Germinal center (tissue), 1 donor: ENCODE data around the gene PLEKHG4B.
"Not testable (repeated sequence)": the region's sequence is repeated elsewhere in the genome, so short reads cannot be mapped to it uniquely, and the experiment has no call there.

Source experiments
- DNase-seq: peaks from one replicate; pipeline ENCODE4 v3.0.0; 2012; ENCODE audit warnings: mixed read lengths, low spot score

The PLEKHG4B gene, protein sequence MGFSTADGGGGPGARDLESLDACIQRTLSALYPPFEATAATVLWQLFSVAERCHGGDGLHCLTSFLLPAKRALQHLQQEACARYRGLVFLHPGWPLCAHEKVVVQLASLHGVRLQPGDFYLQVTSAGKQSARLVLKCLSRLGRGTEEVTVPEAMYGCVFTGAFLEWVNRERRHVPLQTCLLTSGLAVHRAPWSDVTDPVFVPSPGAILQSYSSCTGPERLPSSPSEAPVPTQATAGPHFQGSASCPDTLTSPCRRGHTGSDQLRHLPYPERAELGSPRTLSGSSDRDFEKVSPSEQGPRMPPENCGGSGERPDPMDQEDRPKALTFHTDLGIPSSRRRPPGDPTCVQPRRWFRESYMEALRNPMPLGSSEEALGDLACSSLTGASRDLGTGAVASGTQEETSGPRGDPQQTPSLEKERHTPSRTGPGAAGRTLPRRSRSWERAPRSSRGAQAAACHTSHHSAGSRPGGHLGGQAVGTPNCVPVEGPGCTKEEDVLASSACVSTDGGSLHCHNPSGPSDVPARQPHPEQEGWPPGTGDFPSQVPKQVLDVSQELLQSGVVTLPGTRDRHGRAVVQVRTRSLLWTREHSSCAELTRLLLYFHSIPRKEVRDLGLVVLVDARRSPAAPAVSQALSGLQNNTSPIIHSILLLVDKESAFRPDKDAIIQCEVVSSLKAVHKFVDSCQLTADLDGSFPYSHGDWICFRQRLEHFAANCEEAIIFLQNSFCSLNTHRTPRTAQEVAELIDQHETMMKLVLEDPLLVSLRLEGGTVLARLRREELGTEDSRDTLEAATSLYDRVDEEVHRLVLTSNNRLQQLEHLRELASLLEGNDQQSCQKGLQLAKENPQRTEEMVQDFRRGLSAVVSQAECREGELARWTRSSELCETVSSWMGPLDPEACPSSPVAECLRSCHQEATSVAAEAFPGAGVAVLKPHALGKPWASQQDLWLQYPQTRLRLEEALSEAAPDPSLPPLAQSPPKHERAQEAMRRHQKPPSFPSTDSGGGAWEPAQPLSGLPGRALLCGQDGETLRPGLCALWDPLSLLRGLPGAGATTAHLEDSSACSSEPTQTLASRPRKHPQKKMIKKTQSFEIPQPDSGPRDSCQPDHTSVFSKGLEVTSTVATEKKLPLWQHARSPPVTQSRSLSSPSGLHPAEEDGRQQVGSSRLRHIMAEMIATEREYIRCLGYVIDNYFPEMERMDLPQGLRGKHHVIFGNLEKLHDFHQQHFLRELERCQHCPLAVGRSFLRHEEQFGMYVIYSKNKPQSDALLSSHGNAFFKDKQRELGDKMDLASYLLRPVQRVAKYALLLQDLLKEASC (N-terminal part only)

DNA sequence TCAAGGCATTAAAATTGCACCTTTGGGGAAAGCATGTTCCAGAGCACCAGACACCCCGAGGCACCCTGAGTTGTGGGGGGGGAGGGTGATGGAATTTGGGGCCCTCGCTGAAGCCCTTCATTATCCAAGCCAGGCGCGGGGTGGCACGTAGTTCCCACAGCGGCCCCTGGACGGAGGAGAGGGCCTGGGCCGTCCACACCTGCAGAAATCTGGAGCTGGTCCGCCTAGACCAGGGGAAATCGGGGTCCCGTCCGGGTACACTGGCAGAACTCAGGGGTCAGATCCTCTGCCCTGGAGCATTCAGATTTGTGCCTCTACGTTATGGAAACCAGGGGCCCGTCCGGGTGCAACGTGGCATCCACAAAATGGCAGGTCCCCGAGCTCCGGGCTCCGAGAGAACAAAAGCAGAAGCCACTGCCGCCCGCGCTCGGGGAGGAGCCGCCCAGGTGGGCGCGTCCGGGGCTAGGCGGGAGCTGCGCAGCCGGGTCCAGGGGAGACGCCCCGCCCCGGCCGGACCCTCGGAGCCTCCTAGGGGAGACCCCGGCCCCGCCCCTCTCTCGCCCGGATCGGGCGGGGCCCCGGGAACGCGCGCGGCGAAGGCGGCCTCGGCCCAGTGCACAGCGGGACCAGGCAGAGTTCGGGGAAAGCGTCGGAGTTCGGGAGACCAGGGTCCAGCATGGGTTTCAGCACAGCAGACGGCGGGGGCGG is at the start of gene PLEKHG4B:
Gene PLEKHG4B, plus strand, starts transcription at position 613 of the 708 bp plus-strand sequence. Its CDS starts 64 bp downstream, at position 677.
- DNase-seq = no peak

DNA sequence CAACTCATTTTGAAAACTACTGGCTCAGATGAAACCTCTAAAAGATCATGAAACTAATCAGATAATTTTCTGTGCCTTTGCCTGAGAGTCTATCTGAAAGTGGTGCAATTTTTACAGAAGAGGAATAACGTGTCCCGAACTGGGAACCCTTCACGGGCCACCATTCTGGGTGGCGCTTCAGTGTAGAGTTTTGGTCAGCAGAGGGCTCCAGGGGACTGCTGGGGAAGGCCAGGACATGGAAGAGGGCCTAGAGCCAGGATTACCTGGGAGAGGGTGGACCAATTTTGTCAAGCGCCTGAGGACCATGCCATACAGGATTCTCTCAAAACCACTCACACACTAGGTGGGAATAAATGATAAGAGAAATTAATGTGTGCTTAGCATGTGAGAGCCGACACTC is 49.7 kb upstream of the PLEKHG4B start:
- no peak for DNase-seq

DNA sequence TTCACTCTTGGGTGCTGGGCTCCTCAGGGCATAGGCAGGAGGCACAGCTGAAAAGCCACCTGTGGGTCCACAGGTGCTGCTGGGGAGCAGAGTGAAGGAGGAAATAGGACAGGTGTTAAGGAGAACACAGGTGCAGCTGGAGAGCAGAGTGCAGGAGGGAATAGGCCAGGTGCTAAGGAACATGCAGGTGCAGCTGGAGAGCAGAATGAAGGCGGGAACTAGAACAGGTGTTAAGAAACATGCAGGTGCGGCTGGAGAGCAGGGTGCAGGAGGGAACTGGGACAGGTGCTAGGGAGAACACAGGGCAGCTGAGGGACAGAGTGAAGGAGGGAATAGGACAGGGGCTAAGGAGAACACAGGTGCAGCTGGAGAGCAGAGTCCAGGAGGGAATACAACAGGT is 43.8 kb upstream of the PLEKHG4B start:
- no peak for DNase-seq

DNA sequence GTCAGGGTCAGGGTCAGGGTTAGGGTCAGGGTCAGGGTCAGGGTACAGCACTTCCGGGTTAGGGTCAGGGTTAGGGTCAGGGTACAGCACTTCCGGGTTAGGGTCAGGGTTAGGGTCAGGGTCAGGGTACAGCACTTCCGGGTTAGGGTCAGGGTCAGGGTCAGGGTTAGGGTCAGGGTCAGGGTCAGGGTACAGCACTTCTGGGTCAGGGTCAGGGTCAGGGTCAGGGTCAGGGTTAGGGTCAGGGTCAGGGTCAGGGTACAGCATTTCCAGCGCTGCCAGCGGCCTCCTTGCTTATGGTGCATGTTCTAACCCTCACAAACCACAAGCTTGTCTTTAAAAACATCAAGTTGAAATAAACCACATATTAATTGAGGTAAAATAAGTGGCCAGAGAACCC is 42.4 kb upstream of the PLEKHG4B start:
- DNase-seq = not testable (repeated sequence)

DNA sequence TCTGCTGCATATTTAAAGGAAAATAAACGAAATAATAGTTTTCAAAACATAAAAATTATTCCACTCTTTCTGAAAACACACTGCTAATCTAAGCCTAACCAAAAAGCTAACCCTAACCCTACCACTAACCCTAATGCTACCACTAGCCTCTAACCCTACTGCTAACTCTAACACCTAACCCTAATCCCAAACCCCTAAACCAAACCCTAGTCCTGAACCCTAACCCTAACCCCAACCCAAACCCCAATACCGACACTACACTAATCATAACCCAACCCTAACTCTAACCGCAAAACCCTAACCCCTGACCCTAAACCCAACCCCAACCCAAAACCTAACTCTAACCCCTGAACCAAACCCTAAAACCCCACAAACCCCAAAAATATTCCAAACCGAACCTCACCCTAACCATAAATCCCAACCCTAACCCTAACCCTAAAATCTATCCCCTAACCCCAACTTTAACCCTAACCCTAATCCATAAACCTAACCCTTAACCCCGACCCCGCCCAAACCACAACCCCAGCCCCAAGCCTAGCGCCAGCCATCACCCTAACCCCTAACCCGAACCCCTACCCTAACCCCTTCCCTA is 41.9 kb upstream of the PLEKHG4B start:
- no peak for DNase-seq

DNA sequence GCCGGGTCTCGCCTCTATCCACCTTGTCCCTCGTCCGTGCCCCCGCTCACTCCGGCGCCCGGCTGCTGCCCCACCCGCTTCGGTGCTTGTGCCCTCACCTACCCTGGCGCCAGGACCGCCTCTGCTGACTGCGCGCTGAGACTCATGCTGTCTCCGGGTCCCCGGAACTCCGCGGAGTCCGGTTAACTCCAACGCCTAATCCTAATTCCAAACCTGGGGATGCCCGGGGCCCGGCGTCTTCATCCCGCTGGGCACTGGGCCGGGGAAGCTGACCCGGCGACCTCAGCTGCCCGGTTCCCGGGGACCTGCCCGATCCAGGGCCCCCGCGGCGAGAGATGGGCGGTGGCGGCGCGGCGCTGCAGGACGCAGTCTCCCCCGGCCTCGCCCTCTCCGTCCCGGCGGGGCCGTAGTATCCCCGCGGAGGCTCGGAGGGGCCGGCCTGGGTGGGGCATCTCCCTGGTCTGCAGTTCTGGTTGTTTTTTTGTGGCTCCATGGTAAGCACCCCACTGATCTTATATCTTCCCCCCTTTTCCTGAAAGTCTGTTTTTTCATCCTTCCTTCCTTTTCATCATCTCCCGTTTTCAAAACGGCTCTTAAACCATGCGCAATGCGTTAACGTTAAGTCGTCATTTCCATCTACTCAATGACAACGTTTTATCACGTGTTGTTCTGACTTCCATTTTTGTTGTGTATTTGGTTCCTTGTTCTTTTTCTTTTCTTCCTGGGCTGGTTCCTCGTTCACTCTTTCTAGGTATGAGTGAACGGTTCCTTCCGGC is 41.1 kb upstream of the PLEKHG4B start:
- DNase-seq = no peak

DNA sequence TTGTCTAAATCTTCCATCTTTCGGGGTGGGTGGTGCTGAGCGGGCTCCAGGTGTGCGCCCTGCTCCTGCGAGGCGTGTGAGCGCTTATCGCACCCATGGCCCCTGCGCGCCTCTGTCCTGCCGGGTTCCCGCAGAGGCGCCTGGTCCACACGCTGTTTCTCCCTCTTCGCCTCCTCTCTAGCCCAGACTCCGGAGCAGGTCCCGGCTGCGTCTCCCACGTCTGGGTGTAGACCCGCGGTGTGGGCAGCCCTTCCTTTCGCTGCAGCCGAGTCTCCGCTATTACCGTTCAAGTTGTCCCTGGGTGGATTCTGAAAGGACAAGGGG is 40.5 kb upstream of the PLEKHG4B start:
- DNase-seq = no peak

DNA sequence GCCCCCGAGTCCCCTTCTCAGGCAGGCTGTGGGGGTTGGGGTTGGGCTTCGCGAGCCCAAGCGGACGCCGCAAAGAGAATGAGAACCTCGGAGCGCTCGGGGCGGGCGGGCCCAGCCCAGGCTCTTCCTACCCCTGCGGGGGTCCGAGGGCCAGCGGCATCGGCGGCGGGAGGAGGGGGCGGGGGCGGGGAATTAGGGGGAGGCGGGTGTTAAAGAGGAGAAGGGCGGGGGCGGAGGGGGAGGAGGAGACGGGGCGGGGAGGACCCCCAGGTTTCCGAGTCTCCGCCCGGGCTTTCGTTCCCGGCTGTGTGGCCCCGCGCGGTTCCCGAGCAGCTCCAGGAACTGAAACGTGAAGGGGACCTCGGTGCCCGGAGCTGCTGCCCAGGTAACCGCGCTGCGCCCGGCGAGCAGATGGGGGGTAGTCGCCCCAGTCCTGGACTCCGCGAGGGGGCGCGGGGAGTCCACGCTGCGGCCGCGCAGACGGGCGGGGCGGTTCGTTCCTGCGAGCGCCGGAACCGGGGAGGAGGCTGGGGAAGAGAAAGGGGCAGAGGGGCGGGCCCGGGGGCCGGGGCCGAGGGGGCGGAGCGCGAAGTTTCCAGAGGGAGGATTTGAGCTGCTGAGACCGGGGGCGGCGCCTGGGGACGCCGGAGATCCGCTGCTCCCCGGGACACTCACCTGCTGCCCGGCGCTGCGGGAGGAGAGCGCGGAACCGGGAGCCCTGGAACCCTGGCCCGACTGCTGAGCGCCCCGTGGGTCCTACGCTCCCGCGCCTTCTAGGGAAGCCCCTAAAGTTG is 38.4 kb upstream of the PLEKHG4B start:
- DNase-seq = no peak

DNA sequence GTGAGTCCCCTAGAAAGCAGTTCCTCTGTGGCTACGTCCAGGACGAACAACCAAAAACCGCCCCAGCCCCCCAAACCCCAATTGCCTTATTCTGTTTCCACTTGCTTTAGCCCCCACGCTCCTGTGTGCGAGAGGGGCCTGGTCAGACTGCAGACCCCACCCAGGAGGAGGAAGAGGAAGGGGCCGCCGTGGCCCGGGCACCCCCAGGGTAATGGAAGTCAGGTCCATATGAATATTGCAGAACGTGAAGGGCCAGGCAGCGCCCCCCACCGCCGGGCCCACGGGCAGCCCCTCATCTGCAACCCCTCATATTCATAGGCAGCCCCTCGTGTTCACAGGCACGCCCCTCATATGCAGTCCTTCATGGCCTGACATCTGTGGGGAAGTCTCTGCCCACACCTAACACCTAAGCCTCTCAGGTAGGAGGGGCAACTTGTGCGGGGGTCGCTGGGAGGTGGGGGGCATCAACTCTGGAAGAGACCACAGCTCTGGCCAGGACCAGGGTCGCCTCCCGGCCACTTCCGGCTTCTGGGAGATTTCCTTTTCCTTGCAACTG is 37.7 kb upstream of the PLEKHG4B start:
- no peak for DNase-seq

DNA sequence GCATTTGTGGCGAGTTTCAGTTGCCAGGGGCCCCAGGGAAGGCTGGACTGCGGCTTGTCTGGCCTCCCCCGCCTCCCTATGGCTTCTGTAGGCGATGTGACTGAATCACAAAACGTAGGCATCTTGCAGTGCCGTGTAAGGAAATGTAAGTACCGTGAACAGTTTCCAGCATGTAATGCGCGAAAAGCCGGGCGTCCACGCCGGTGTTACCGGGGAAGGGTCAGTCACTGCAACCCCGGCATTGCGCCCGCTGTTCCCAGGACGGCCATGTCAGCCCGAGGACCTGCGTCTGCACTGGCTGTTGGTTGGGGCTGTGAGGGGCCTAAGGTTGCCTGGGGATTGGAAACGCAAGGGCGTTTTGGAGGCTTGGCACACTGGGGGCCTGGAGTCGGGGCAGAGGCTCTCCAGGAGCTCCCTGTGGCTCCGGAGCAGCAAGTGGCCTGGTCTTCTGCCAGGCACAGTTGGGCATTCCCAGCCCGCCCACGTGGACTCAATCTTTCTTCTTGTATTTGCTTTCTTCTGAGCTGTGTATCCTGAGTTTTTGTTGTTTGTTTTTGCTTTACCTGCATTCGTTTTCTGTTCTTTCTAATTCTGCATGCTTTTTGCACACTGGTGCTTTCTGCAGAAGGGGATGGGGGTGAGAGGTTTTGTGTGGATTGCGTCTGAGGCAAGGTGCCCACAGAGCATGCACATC is 36.9 kb upstream of the PLEKHG4B start:
- no peak for DNase-seq

DNA sequence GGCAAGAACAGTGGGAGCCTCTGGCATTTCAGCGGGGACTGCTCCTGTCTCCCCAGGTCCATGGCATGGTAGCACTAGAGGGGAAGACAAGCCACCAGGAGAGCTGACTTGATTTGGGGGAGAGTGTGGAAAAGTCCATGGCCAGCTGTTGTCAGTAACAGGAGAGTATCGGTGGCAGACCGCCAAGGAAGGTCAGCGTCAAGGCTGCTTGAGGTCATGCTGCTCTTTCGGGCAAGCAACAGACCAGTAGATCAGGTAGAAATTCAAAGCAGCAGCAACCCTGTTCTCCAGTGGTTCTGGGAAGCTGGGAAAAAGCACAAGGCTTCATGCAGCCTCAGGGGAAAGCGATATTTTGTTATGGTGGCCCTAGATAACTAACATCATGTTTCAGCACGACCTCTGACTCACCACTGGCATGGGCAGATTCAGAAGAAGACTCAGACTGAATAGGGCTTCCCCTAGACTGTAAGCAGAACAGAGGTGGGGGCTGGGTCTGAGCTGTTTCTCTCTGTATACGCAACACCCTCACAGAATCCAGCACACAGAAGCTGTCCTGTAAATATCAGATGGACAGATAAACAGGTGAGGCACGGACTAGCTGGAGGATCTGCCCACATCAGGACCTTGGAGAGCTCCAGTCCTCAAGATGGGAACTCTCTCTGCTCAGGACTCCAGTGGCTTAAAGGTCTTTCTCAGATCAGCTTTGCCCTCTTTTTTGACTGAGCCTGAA is 35.2 kb upstream of the PLEKHG4B start:
- DNase-seq = no peak

DNA sequence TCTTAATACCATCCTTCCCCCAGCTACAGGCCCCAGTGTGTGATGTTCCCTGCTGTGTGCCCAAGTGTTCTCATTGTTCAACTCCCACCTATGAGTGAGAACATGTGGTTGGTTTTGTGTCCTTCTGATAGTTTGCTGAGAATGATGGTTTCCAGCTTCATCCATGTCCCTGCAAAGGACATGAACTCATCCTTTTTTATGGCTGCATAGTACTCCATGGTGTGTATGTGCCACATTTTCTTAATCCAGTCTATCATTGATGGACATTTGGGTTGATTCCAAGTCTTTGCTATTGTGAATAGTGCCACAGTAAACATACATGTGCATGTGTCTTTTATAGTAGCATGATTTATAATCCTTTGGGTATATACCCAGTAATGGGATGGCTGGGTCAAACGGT is 31.7 kb upstream of the PLEKHG4B start:
- DNase-seq = not testable (repeated sequence)

DNA sequence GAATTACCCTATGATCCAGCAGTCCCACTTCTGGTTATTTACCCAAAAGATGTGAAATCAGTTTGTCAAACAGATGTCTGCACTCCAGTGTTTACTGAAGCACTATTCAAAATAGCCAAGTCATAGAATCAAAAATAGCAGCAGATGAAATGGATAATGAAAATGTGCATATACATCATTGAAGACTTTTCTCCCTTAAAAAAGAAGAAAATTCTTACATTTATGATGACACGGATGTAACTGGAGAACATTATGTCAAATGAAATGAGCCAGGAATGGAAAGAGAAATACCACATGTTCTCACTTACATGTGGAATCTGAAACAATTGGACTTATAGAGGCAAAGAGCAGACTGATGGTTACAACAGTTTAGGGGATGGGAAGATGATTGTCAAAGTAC is 21.5 kb upstream of the PLEKHG4B start:
- no peak for DNase-seq

DNA sequence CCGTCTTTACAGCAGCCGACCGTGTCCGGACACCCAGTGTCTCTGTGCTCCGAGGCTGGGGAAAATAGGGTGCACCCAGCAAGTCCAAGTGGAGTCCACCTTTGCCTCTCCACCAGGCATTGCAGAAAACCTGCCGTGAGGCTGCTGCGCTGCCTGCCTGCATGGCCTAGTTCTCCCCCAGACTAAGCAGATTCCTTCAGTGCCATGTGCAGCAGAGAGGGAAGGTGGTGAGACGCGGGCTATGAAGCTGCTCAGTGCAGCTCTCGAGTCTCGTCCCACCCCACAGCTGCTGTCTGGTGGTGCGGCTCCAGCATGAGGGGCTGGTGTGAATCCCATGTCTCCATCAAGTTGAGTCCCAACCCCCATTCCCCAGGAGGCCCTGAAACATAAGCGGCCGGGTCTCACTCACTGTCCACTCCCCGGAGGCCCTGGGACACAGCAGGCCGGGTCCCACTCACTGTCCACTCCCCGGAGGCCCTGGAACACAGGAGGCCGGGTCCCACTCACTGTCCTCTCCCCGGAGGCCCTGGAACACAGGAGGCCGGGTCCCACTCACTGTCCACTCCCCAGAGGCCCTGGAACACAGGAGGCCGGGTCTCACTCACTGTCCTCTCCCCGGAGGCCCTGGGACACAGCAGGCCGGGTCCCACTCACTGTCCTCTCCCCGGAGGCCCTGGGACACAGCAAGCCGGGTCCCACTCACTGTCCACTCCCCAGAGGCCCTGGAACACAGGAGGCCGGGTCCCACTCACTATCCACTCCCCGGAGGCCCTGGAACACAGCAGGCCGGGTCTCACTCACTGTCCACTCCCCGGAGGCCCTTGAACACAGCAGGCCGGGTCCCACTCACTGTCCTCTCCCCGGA is 19.4 kb upstream of the PLEKHG4B start:
- not testable (repeated sequence) for DNase-seq

DNA sequence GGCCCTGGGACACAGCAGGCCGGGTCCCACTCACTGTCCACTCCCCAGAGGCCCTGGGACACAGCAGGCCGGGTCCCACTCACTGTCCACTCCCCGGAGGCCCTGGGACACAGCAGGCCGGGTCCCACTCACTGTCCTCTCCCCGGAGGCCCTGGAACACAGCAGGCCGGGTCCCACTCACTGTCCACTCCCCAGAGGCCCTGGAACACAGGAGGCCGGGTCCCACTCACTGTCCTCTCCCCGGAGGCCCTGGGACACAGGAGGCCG is 18.9 kb upstream of the PLEKHG4B start:
- DNase-seq = not testable (repeated sequence)

DNA sequence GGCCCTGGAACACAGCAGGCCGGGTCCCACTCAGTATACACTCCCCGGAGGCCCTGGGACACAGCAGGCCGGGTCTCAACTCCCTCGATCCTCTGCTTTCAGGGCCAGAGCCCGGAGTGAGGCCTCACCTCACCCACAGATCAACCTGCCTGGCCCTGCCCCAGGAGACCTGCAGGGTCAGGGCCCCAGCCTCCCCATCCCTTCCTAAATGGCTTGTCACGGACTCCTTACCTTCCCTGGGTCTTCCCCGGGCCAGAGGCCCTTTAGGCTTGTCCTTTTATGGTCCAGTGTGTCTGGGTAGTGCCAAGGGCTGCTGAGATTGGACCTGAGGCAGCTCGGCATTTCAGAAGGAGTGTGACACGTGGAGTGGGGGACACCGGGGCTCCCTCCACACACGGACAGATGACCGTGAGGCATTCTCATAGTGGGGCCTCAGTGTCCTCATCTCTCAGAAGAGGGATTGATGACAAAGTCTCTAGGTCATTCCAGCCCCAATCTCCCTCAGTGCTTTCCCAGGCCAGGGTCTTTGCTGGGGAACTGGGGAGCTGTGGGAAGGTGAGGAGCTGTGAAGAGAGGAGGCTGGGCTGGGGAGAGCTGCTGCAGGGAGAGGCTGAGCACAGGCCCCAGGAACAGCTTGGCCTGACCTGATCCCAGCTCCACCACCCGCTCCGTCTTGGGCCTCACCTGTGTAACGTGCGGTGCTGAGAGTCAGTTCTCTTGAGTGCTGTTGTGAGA is 18.0 kb upstream of the PLEKHG4B start:
- no peak for DNase-seq
